C4-2B (cell line): ENCODE results near the gene ADD2.
"Not testable (repeated sequence)": the region's sequence is repeated elsewhere in the genome, so short reads cannot be mapped to it uniquely, and the experiment has no call there.

Experiments
- H3K27ac ChIP-seq: fragments of 450-650 bp; 2 replicates; pipeline ENCODE4 v1.5.1; 2017
- ZFX ChIP-seq: fragments of 450-650 bp; IDR thresholded peaks from 2 replicates; pipeline ENCODE4 v1.6.1; 2017
- TF ChIP-seq, protein P1 (sequence below): fragments of 450-650 bp; conservative IDR thresholded peaks from 2 replicates; pipeline ENCODE4 v1.5.1; 2017; ENCODE audit warnings: mild to moderate bottlenecking

The ADD2 gene

DNA sequence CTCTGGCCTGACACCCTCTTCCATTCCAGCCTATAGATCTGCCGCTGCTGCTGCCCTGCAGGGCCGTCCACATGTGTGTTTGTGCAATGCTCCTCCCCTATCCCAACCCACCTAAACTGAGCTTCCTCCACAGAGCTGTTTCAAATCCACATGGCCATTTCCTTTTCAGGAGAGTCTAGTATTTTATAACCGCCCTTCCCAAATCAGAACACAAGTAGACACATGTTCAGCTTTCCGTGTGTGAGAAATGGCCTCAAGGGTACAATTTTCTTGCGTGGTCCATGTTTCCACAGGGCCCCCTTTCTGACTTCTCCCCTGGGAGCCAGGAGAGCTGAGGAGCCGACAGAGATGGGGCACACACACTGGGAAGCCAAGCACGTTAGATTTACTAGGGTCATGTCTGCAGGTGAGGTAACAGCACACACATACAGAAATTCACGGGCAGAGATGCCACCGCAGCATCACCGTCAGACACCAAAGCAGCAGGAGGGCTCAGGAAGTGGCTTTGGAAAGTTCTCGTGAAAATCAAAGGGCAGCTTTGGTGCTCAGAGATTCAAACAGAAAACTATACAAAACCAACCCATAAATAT is 111.5 kb downstream of the ADD2 start:
- H3K27ac ChIP-seq: no peak overlapping the region
- TF ChIP-seq, protein P1, sequence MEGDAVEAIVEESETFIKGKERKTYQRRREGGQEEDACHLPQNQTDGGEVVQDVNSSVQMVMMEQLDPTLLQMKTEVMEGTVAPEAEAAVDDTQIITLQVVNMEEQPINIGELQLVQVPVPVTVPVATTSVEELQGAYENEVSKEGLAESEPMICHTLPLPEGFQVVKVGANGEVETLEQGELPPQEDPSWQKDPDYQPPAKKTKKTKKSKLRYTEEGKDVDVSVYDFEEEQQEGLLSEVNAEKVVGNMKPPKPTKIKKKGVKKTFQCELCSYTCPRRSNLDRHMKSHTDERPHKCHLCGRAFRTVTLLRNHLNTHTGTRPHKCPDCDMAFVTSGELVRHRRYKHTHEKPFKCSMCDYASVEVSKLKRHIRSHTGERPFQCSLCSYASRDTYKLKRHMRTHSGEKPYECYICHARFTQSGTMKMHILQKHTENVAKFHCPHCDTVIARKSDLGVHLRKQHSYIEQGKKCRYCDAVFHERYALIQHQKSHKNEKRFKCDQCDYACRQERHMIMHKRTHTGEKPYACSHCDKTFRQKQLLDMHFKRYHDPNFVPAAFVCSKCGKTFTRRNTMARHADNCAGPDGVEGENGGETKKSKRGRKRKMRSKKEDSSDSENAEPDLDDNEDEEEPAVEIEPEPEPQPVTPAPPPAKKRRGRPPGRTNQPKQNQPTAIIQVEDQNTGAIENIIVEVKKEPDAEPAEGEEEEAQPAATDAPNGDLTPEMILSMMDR: no peak
- TF ChIP-seq ZFX: no peak

DNA sequence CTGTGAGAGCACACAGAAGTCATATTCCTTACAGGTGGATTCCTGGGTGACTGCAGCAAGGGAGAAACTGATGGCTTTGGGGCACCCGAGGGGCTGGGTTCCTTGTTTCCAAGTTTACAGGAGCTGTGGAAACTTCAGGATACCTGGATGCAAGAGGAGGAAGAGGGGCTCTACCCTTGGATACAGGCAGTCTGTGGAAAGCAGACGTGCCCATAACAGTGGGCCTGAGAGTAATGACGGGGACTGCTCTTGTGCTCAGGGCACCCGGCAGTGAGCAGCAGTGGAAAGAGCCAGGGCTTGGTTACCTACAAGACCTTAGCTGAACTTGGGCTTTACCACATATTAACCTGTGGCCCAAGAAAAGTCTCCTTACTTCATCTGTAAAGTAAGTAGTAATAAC is 112.2 kb downstream of the ADD2 start:
- TF ChIP-seq, protein P1: no peak
- no peak for TF ChIP-seq ZFX
- no peak overlapping the region for H3K27ac ChIP-seq

DNA sequence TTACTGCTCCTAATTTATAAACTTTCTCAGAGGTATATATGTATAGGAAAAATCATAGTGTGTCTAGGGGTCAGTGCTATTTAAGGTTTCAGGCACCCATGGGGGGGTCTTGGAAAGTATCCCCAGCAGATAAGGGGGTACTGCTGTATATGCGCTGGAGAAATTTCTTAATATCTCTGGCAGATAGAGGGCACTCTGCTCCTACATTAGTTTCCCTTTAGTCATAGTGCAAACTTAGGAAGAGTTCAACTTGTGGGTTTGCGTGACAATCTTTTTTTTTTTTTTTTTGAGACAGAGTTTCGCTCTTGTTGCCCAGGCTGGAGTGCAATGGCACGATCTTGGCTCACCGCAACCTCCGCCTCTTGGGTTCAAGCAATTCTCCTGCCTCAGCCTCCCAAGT is 112.8 kb downstream of the ADD2 start:
- TF ChIP-seq, protein P1: peak; percentile 59
- not testable (repeated sequence) for H3K27ac ChIP-seq

DNA sequence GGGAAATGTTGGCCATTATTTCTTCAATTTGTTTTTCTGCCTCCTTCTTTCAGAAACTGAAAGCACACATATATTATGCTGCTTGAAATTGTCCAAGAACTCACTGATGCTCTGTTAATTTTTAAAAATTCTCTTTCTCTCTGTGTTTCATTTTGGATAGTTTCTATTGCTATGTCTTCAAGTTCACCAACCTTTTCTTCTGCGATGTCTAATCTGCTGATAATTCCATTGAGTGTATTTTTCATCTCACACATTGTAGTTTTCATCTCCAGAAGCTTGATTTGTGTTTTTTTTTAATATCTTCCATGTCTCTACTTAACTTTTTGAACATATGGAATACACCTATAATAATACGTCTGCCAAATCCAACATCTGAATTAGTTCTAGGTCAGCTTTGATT is 116.3 kb downstream of the ADD2 start:
- no peak overlapping the region for H3K27ac ChIP-seq
- TF ChIP-seq, protein P1: no peak

DNA sequence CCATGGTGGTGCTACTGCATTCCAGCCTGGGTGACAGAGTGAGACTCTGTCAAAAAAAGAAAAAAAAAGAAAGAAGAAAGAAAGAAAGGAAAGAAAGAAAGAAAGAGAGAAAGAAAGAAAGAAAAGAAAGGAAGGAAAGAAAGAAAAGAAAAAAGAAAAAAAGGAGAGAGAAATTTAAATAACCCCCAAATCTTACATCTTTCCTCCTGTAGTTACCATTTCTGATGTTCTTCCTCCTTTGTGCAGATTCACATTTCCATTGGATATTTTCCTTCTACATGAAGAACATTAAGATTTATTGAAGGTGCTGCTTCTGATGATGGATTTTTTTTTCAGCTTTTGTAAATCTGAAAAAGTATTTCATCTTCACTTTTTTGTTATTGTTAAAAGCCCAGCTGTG is 117.0 kb downstream of the ADD2 start:
- H3K27ac ChIP-seq: no peak overlapping the region
- no peak for TF ChIP-seq ZFX
- TF ChIP-seq, protein P1: no peak

DNA sequence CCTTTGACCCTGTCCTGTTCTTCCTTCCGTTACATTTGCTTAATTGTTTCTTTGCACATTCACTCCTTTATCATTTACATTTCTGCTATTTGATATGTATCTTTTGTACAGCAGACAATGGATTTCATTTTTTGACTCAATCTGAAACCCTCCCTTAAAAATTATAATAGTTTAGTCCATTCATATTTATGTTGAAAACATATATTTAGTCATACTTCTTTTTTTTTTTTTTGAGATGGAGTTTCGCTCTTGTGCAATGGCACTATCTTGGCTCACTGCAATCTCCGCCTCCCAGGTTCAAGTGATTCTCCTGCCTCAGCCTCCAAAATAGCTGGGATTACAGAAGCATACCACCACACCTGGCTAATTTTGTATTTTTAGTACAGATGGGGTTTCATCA is 119.0 kb downstream of the ADD2 start:
- TF ChIP-seq, protein P1: no peak
- no peak for TF ChIP-seq ZFX

DNA sequence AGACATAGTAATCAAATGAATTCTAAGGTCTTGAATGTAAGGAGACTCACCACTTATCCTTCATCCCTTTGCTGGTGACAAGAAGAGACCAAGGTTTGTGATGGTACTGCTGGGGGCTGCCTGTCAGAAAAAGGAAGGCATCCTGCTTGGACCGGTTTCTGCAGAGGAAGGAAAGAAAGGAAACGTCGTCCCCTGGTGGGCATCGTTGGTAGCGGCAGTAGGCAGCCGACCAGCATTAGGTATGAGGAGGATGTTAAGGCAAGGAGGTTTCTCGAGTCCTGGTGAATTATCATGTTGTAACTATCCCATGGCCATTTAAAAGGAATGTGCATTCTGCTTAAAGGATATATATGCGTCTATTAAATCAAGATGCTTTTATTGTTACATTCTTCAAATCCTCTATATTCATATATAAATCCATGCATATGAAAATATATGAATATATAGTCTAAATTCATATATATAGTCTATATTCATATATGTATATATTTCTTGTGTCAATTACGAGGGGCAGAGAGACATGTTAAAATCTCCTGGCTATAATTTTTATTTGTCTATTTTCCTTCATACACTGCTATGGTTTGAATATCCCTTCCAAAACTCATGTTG is 120.0 kb downstream of the ADD2 start:
- no peak overlapping the region for H3K27ac ChIP-seq
- TF ChIP-seq, protein P1: peak; percentile 93
- no peak for TF ChIP-seq ZFX

More for the DNA sequence above, 119.0 kb downstream of the ADD2 start:
- no peak overlapping the region for H3K27ac ChIP-seq
